ENCODE measurements around the gene ITFG1. TPM values are rescaled to one million over a fixed set of nuclear protein-coding genes. Genes with fewer than 3 reads are reported as not detected.
"Not testable (repeated sequence)": the region's sequence is repeated elsewhere in the genome, so short reads cannot be mapped to it uniquely, and the experiment has no call there.

ITFG1 gene
- polyA plus RNA-seq, 2 donors: 9.0 to 16.8 TPM

DNA sequence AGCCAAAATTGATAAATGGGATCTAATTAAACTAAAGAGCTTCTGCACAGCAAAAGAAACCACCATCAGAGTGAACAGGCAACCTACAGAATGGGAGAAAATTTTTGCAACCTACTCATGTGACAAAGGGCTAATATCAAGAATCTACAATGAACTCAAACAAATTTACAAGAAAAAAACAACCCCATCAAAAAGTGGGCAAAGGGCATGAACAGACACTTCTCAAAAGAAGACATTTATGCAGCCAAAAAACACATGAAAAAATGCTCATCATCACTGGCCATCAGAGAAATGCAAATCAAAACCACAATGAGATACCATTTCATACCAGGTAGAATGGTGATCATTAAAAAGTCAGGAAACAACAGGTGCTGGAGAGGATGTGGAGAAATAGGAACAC lies 18.0 kb downstream of the ITFG1 start:
- not testable (repeated sequence) for H3K4me3 ChIP-seq (ENCODE audit: low read depth in 1 of 2, low read length in 2 of 2); H3K36me3 ChIP-seq (ENCODE audit: control insufficient read depth in 2 of 2, insufficient read depth in 2 of 2, low read length in 1 of 2); H3K4me1 ChIP-seq (ENCODE audit: control insufficient read depth in 2 of 2, insufficient read depth in 2 of 2, low read length in 1 of 2); H3K9me3 ChIP-seq (ENCODE audit: control insufficient read depth in 2 of 2, insufficient read depth in 1 of 2, low read depth in 1 of 2, low read length in 1 of 2); H3K27ac ChIP-seq (ENCODE audit: low read depth in 2 of 2, low read length in 1 of 2); H3K27me3 ChIP-seq (ENCODE audit: control insufficient read depth in 1 of 2, insufficient read depth in 2 of 2, low read length in 2 of 2)

DNA sequence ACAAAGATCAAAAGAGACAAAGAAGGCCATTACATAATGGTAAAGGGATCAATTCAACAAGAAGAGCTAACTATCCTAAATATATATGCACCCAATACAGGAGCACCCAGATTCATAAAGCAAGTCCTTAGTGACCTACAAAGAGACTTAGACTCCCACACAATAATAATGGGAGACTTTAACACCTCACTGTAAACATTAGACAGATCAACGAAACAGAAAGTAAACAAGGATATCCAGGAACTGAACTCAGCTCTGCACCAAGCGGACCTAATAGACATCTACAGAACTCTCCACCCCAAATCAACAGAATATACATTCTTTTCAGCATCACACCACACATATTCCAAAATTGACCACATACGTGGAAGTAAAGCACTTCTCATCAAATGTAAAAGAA lies 20.8 kb downstream of the ITFG1 start:
- H3K4me1 ChIP-seq (ENCODE audit: control insufficient read depth in 2 of 2, insufficient read depth in 2 of 2, low read length in 1 of 2); H3K4me3 ChIP-seq (ENCODE audit: low read depth in 1 of 2, low read length in 2 of 2); H3K36me3 ChIP-seq (ENCODE audit: control insufficient read depth in 2 of 2, insufficient read depth in 2 of 2, low read length in 1 of 2); H3K27me3 ChIP-seq (ENCODE audit: control insufficient read depth in 1 of 2, insufficient read depth in 2 of 2, low read length in 2 of 2); H3K27ac ChIP-seq (ENCODE audit: low read depth in 2 of 2, low read length in 1 of 2); H3K9me3 ChIP-seq (ENCODE audit: control insufficient read depth in 2 of 2, insufficient read depth in 1 of 2, low read depth in 1 of 2, low read length in 1 of 2): not testable (repeated sequence)
- WGBS, 2 donors: 94 to 98% methylated on average over 3 of the region's 3 CpGs

DNA sequence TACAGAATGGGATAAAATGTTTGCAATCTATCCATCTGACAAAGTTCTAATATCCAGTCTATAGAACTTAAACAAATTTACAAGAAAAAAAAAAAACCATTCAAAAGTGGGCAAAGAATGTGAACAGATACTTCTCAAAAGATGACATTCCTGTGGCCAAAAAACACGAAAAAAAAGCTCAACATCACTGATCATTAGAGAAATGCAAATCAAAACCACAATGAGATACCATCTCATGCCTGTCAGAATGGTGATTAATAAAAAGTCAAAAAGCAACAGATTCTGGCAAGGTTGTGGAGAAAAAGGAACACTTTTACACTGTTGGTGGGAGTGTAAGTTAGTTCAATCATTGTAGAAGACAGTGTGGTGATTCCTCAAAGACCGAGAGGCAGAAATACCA lies 26.6 kb downstream of the ITFG1 start:
- H3K9me3 ChIP-seq (ENCODE audit: control insufficient read depth in 2 of 2, insufficient read depth in 1 of 2, low read depth in 1 of 2, low read length in 1 of 2); H3K4me1 ChIP-seq (ENCODE audit: control insufficient read depth in 2 of 2, insufficient read depth in 2 of 2, low read length in 1 of 2); H3K27ac ChIP-seq (ENCODE audit: low read depth in 2 of 2, low read length in 1 of 2); H3K4me3 ChIP-seq (ENCODE audit: low read depth in 1 of 2, low read length in 2 of 2); H3K36me3 ChIP-seq (ENCODE audit: control insufficient read depth in 2 of 2, insufficient read depth in 2 of 2, low read length in 1 of 2); H3K27me3 ChIP-seq (ENCODE audit: control insufficient read depth in 1 of 2, insufficient read depth in 2 of 2, low read length in 2 of 2): not testable (repeated sequence)
- WGBS, 2 donors: 81 to 88% methylated on average over 2 of the region's 2 CpGs

DNA sequence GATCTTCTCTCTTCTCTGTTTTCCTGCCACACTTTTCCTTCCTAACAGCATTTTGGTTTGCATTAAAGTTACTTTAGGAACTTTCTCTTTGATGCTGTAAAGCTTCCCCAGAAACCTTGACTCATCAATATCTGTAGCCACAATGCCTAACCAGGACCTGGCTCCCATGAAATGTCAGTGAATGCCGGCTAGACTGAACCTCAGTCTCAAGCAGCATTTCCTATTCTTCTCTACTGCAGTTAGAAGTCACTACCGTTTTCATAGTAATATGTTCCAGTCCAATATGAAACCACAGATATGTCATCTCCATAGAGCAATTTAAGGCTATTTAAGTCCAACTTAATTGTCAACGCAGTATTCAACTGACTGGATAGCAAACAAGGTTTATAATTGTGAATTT lies 28.9 kb downstream of the ITFG1 start:
- Histone ChIP-seq H3K4me3 (ENCODE audit: low read depth in 1 of 2, low read length in 2 of 2) (no peak overlapping the region), H3K4me1 (ENCODE audit: control insufficient read depth in 2 of 2, insufficient read depth in 2 of 2, low read length in 1 of 2) (no peaks in the 10 kb centered on the region), H3K9me3 (ENCODE audit: control insufficient read depth in 2 of 2, insufficient read depth in 1 of 2, low read depth in 1 of 2, low read length in 1 of 2) (no peaks in the 10 kb centered on the region), H3K36me3 (ENCODE audit: control insufficient read depth in 2 of 2, insufficient read depth in 2 of 2, low read length in 1 of 2) (no peaks in the 10 kb centered on the region), H3K27ac (ENCODE audit: low read depth in 2 of 2, low read length in 1 of 2) (no peak overlapping the region), H3K27me3 (ENCODE audit: control insufficient read depth in 1 of 2, insufficient read depth in 2 of 2, low read length in 2 of 2) (no peaks in the 10 kb centered on the region)
- 84 to 85% methylated on average over 3 of the region's 3 CpGs for WGBS, 2 donors

DNA sequence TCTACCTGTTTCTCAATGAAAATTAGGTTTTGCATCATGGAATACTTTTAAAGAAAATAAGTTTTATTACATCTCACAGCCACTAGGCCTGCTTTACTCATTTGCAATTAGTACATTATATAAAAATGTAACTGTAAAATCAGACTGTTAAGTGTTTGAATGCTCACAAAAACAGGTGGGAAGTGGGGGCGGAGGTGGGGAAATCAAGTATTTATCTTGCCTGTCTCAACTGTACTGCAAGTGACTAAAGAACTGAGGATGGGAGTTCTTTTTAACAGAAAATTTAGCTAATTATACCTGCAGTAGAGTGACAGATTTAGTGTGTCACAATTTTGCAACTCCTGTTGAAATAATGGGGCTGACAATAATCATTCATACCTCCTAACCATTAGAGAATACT lies 34.1 kb downstream of the ITFG1 start:
- no peaks in the 10 kb centered on the region for H3K27me3 ChIP-seq (ENCODE audit: control insufficient read depth in 1 of 2, insufficient read depth in 2 of 2, low read length in 2 of 2)
- peaks cover 5 to 9% of the 10 kb centered on the region in 2 donors for H3K36me3 ChIP-seq (ENCODE audit: control insufficient read depth in 2 of 2, insufficient read depth in 2 of 2, low read length in 1 of 2)
- H3K4me3 ChIP-seq (ENCODE audit: low read depth in 1 of 2, low read length in 2 of 2): no peak overlapping the region
- no peaks in the 10 kb centered on the region for H3K4me1 ChIP-seq (ENCODE audit: control insufficient read depth in 2 of 2, insufficient read depth in 2 of 2, low read length in 1 of 2)
- no peak overlapping the region for H3K27ac ChIP-seq (ENCODE audit: low read depth in 2 of 2, low read length in 1 of 2)
- WGBS, 2 donors: 95 to 98% methylated on average over 1 of the region's 1 CpG
- no peaks in the 10 kb centered on the region for H3K9me3 ChIP-seq (ENCODE audit: control insufficient read depth in 2 of 2, insufficient read depth in 1 of 2, low read depth in 1 of 2, low read length in 1 of 2)

DNA sequence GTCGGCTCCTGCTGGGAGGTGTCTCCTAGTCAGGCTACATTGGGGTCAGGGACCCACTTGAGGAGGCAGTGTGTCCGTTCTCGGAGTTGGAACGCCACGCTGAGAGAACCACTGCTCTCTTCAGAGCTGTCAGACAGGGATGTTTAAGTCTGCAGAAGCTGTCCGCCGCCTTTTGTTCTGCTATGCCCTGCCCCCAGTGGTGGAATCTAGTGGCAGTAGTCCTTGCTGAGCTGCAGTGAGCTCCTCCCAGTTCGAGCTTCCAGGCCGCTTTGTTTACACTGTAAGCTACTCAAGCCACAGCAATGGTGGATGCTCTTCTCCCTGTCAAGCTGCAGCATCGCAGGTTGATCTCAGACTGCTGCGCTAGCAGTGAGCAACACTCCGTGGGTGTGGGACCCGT lies 36.0 kb downstream of the ITFG1 start:
- Histone ChIP-seq H3K4me3 (ENCODE audit: low read depth in 1 of 2, low read length in 2 of 2) (no peak overlapping the region), H3K9me3 (ENCODE audit: control insufficient read depth in 2 of 2, insufficient read depth in 1 of 2, low read depth in 1 of 2, low read length in 1 of 2) (no peaks in the 10 kb centered on the region), H3K4me1 (ENCODE audit: control insufficient read depth in 2 of 2, insufficient read depth in 2 of 2, low read length in 1 of 2) (no peaks in the 10 kb centered on the region), H3K27ac (ENCODE audit: low read depth in 2 of 2, low read length in 1 of 2) (no peak overlapping the region), H3K36me3 (ENCODE audit: control insufficient read depth in 2 of 2, insufficient read depth in 2 of 2, low read length in 1 of 2) (peaks cover 5 to 9% of the 10 kb centered on the region in 2 donors), H3K27me3 (ENCODE audit: control insufficient read depth in 1 of 2, insufficient read depth in 2 of 2, low read length in 2 of 2) (no peaks in the 10 kb centered on the region)
- 92 to 93% methylated on average over 13 of the region's 13 CpGs for WGBS, 2 donors

DNA sequence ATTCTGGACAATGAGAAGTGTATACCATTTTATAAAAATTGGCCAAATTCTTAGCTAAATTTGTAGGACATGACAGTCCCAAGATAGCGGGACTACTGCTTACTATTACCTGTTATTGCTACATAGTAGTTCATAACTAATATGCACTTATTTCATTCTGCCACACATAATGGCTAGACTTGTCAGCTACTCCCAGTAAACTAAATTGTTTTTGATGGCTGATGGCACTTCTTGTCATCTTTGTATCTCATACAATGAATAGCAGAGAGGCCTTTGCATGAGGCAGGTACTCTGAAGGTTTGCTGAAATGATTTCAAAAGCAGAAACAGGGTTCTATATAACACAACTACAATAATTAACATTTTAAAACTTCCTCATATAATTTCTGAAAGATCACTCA lies 44.0 kb downstream of the ITFG1 start:
- WGBS, 2 donors: 91 to 100% methylated on average over 1 of the region's 1 CpG
- no peaks in the 10 kb centered on the region for H3K9me3 ChIP-seq (ENCODE audit: control insufficient read depth in 2 of 2, insufficient read depth in 1 of 2, low read depth in 1 of 2, low read length in 1 of 2)
- H3K36me3 ChIP-seq (ENCODE audit: control insufficient read depth in 2 of 2, insufficient read depth in 2 of 2, low read length in 1 of 2): no peaks in the 10 kb centered on the region
- no peak overlapping the region for H3K27ac ChIP-seq (ENCODE audit: low read depth in 2 of 2, low read length in 1 of 2)
- no peaks in the 10 kb centered on the region for H3K27me3 ChIP-seq (ENCODE audit: control insufficient read depth in 1 of 2, insufficient read depth in 2 of 2, low read length in 2 of 2)
- H3K4me3 ChIP-seq (ENCODE audit: low read depth in 1 of 2, low read length in 2 of 2): no peak overlapping the region
- no peaks in the 10 kb centered on the region for H3K4me1 ChIP-seq (ENCODE audit: control insufficient read depth in 2 of 2, insufficient read depth in 2 of 2, low read length in 1 of 2)

DNA sequence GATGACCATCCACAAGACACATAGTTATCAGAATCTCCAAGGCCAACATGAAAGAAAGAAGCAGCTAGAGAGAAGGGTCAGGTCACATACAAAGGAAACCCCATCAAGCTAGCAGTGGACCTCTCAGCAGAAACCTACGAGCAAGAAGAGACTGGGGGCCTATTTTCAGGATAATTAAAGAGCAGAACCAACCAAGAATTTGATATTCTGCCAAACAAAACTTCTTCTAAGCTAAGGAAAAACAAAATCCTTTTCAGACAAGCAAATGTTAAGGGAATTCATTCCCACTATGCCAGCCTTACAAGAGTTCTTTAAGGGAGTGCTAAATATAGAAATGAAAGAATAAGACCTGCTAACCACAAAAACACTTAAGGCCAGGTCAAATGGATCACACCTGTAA lies 47.8 kb downstream of the ITFG1 start:
- no peaks in the 10 kb centered on the region for H3K9me3 ChIP-seq (ENCODE audit: control insufficient read depth in 2 of 2, insufficient read depth in 1 of 2, low read depth in 1 of 2, low read length in 1 of 2)
- H3K27ac ChIP-seq (ENCODE audit: low read depth in 2 of 2, low read length in 1 of 2): no peak overlapping the region
- WGBS, 2 donors: 67 to 86% methylated on average over 1 of the region's 1 CpG
- no peak overlapping the region for H3K4me3 ChIP-seq (ENCODE audit: low read depth in 1 of 2, low read length in 2 of 2)
- no peaks in the 10 kb centered on the region for H3K36me3 ChIP-seq (ENCODE audit: control insufficient read depth in 2 of 2, insufficient read depth in 2 of 2, low read length in 1 of 2)
- H3K27me3 ChIP-seq (ENCODE audit: control insufficient read depth in 1 of 2, insufficient read depth in 2 of 2, low read length in 2 of 2): no peaks in the 10 kb centered on the region
- H3K4me1 ChIP-seq (ENCODE audit: control insufficient read depth in 2 of 2, insufficient read depth in 2 of 2, low read length in 1 of 2): peaks cover 0 to 2% of the 10 kb centered on the region in 2 donors

DNA sequence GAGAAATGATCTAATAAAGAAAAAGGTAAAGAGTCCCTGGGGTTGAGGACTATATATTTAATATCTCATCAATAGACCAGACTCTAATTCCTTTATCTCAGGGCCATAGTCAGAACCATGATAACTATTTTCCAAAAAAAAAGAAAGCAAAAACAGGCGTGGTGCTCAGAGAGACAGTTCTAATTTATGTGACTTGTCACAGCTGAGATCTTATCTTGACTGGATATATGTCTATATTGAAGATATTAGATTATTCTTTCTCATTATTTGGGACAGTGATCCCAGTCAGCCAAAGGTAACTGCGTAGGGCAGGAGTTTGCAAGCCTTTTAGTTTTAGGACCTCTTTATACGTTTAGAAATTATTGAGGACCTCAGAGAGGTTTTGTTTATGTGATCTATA lies 52.4 kb downstream of the ITFG1 start:
- peaks cover 0 to 2% of the 10 kb centered on the region in 2 donors for H3K4me1 ChIP-seq (ENCODE audit: control insufficient read depth in 2 of 2, insufficient read depth in 2 of 2, low read length in 1 of 2)
- no peak overlapping the region for H3K4me3 ChIP-seq (ENCODE audit: low read depth in 1 of 2, low read length in 2 of 2)
- no peak overlapping the region for H3K27ac ChIP-seq (ENCODE audit: low read depth in 2 of 2, low read length in 1 of 2)
- no peaks in the 10 kb centered on the region for H3K36me3 ChIP-seq (ENCODE audit: control insufficient read depth in 2 of 2, insufficient read depth in 2 of 2, low read length in 1 of 2)
- H3K27me3 ChIP-seq (ENCODE audit: control insufficient read depth in 1 of 2, insufficient read depth in 2 of 2, low read length in 2 of 2): no peaks in the 10 kb centered on the region
- WGBS, 2 donors: 87 to 90% methylated on average over 3 of the region's 3 CpGs
- H3K9me3 ChIP-seq (ENCODE audit: control insufficient read depth in 2 of 2, insufficient read depth in 1 of 2, low read depth in 1 of 2, low read length in 1 of 2): no peaks in the 10 kb centered on the region

DNA sequence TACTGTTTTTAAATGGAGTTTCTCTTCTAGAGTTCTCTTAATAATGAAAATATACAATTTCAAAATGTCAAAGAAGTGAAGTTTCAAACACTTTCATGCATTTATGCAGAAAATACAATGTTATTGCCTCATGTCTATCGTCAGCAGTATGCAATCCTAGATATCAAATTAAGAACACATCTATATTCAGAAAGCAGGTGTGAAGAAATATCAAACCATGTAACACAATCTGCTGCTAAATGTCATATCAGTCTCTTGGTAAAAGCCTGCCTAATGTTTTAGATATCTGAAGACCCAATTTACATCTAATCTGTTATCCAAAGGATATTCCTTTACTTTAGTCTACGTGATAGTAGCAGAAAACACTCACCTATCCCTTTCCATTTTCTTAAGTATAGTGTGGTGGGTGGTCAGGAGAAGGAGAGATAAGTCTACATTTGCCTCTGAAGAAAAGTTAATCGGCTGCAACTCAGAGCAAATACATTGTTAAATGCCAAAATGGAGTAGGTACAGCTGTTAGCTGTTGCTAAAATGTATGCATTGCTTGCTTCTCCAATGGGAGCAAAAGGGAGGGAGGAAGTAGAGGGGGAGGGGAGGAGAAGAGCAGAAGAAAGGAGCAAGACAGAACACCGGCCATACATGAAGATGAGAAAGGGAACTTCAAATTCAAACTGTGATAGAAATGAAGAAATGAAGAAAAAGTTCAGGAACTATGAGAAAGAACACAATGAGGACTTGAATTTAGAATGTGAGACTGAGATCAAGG lies 64.9 kb downstream of the ITFG1 start:
- 86 to 87% methylated on average over 4 of the region's 4 CpGs for WGBS, 2 donors
- H3K4me3 ChIP-seq (ENCODE audit: low read depth in 1 of 2, low read length in 2 of 2): no peak overlapping the region
- H3K36me3 ChIP-seq (ENCODE audit: control insufficient read depth in 2 of 2, insufficient read depth in 2 of 2, low read length in 1 of 2): peaks cover 2 to 5% of the 10 kb centered on the region in 2 donors
- no peaks in the 10 kb centered on the region for H3K4me1 ChIP-seq (ENCODE audit: control insufficient read depth in 2 of 2, insufficient read depth in 2 of 2, low read length in 1 of 2)
- no peaks in the 10 kb centered on the region for H3K27me3 ChIP-seq (ENCODE audit: control insufficient read depth in 1 of 2, insufficient read depth in 2 of 2, low read length in 2 of 2)
- no peaks in the 10 kb centered on the region for H3K9me3 ChIP-seq (ENCODE audit: control insufficient read depth in 2 of 2, insufficient read depth in 1 of 2, low read depth in 1 of 2, low read length in 1 of 2)
- H3K27ac ChIP-seq (ENCODE audit: low read depth in 2 of 2, low read length in 1 of 2): no peak overlapping the region

All from esophagus (tissue), 2 donors.